Fibroblast of the aortic adventitia (primary cell): Measurements from ENCODE around the gene DOK4. TPM values are rescaled to one million over a fixed set of nuclear protein-coding genes. Genes with fewer than 3 reads are reported as not detected.

ENCODE experiments used
- DNase-seq: peaks from one replicate; pipeline ENCODE4 v3.0.0-alpha.2; 2010; ENCODE audit warnings: low read depth
- H3K4me3 ChIP-seq: 2 replicates; pipeline ENCODE4 v1.5.1; 2011; ENCODE audit warnings: low read depth, mild to moderate bottlenecking, control low read depth, low read length, moderate library complexity
- CTCF ChIP-seq: IDR thresholded peaks from 2 replicates; pipeline ENCODE4 v1.5.1; 2011; ENCODE audit warnings: mild to moderate bottlenecking, low read length, control low read depth, inconsistent platforms; ENCODE audit not compliant: insufficient read depth
- total RNA-seq: library from RNA; depleted of rRNA; stranded (reverse); fragments of >200 nt; gene quantifications from 2 replicates; pipeline ENCODE4 v1.2.3, GENCODE V29; 2012; ENCODE audit warnings: low replicate concordance

The DOK4 gene
- total RNA-seq, 1 donor = 29.6 TPM

GRCh38 chr16:57432505-57432904, 53.8 kb downstream of the DOK4 start:
- DNase-seq = no peak

GRCh38 chr16:57430955-57431354, 55.3 kb downstream of the DOK4 start:
- no peak for DNase-seq
- no peak for TF ChIP-seq CTCF
- no peak overlapping the region for H3K4me3 ChIP-seq

More at GRCh38 chr16:57432505-57432904, 53.8 kb downstream of the DOK4 start:
- TF ChIP-seq CTCF = no peak
- H3K4me3 ChIP-seq = no peak overlapping the region

GRCh38 chr16:57427824-57428223, 58.5 kb downstream of the DOK4 start:
- no peak for DNase-seq
- no peak for TF ChIP-seq CTCF
- no peak overlapping the region for H3K4me3 ChIP-seq

- no peak for TF ChIP-seq CTCF
- no peak overlapping the region for H3K4me3 ChIP-seq
- DNase-seq = no peak
These were observed 59.0 kb downstream of the DOK4 start for GRCh38 chr16:57427307-57427706.

- no peak overlapping the region for H3K4me3 ChIP-seq
- no peak for DNase-seq
- TF ChIP-seq CTCF = no peak
These were observed 59.9 kb downstream of the DOK4 start for GRCh38 chr16:57426356-57426755.

GRCh38 chr16:57424583-57424982, 61.7 kb downstream of the DOK4 start:
- H3K4me3 ChIP-seq = no peak overlapping the region
- TF ChIP-seq CTCF = no peak
- peak; percentile 29 for DNase-seq

- no peak for TF ChIP-seq CTCF
- DNase-seq = no peak
These were observed 63.1 kb downstream of the DOK4 start for GRCh38 chr16:57423152-57423551.

More at GRCh38 chr16:57423152-57423551, 63.1 kb downstream of the DOK4 start:
- H3K4me3 ChIP-seq = no peak overlapping the region
